WERI-Rb-1 (cell line): ENCODE results near the gene PIERCE2.
"Not testable (repeated sequence)": the region's sequence is repeated elsewhere in the genome, so short reads cannot be mapped to it uniquely, and the experiment has no call there.

ENCODE experiments used
- DNase-seq: peaks from one replicate; pipeline ENCODE4 v3.0.0-alpha.2; 2020
- H3K27ac ChIP-seq: fragments of 250-450 bp; sonication (Bioruptor Pico); 2 replicates; pipeline ENCODE4 v1.5.1; 2020; ENCODE audit warnings: mild to moderate bottlenecking, moderate library complexity
- H3K27me3 ChIP-seq: fragments of 250-450 bp; sonication (Bioruptor Pico); 2 replicates; pipeline ENCODE4 v1.5.1; 2021; ENCODE audit warnings: mild to moderate bottlenecking, low read depth, moderate library complexity; ENCODE audit not compliant: insufficient read depth, severe bottlenecking
- H3K36me3 ChIP-seq: fragments of 250-450 bp; sonication (Bioruptor Pico); 2 replicates; pipeline ENCODE4 v1.5.1; 2020; ENCODE audit warnings: mild to moderate bottlenecking, moderate library complexity
- H3K4me3 ChIP-seq: 2 replicates; pipeline ENCODE4 v1.5.1; 2011; ENCODE audit warnings: low read depth, mild to moderate bottlenecking, control low read depth, low read length
- H3K9me3 ChIP-seq: fragments of 250-450 bp; sonication (Bioruptor Pico); 2 replicates; pipeline ENCODE4 v1.5.1; 2021; ENCODE audit warnings: mild to moderate bottlenecking, moderate library complexity; ENCODE audit not compliant: severe bottlenecking
- CTCF ChIP-seq: IDR thresholded peaks from 2 replicates; pipeline ENCODE4 v1.5.1; 2011; ENCODE audit warnings: low read depth, mild to moderate bottlenecking, control low read depth, inconsistent platforms, low read length

Gene PIERCE2

GRCh38 chr15:55407498-55408011, 740 bp upstream of the PIERCE2 start:
- DNase-seq, result no peak
- Histone ChIP-seq H3K9me3 (no peaks in the 10 kb centered on the region), H3K36me3 (no peaks in the 10 kb centered on the region), H3K27ac (peak overlapping the region; percentile 80), H3K4me3 (peak overlapping the region; percentile 58), H3K27me3 (no peaks in the 10 kb centered on the region)
- no peak for TF ChIP-seq CTCF

GRCh38 chr15:55408976-55409375, 681 bp downstream of the PIERCE2 start:
- peak overlapping the region; percentile 82 for H3K27ac ChIP-seq
- not testable (repeated sequence) for H3K27me3 ChIP-seq
- DNase-seq, result peak; percentile 15

GRCh38 chr15:55417678-55418077, 9.4 kb downstream of the PIERCE2 start:
- not testable (repeated sequence) for H3K27ac ChIP-seq, H3K9me3 ChIP-seq, H3K4me3 ChIP-seq, H3K36me3 ChIP-seq, H3K27me3 ChIP-seq, DNase-seq

More at GRCh38 chr15:55408976-55409375, 681 bp downstream of the PIERCE2 start:
- H3K36me3 ChIP-seq, H3K9me3 ChIP-seq: not testable (repeated sequence)
- H3K4me3 ChIP-seq, result peak overlapping the region; percentile 58

- no peaks in the 10 kb centered on the region for H3K9me3 ChIP-seq
- no peak for DNase-seq
- no peaks in the 10 kb centered on the region for H3K36me3 ChIP-seq
- no peak for TF ChIP-seq CTCF
- H3K27ac ChIP-seq, result no peak overlapping the region
- H3K4me3 ChIP-seq, result no peak overlapping the region
- no peaks in the 10 kb centered on the region for H3K27me3 ChIP-seq
These were observed 12.0 kb downstream of the PIERCE2 start for GRCh38 chr15:55420171-55420866.

- Histone ChIP-seq H3K4me3 (no peak overlapping the region), H3K27me3 (no peaks in the 10 kb centered on the region), H3K36me3 (no peaks in the 10 kb centered on the region), H3K27ac (no peak overlapping the region), H3K9me3 (no peaks in the 10 kb centered on the region)
- DNase-seq, result no peak
- TF ChIP-seq CTCF, result no peak
These were observed 13.8 kb downstream of the PIERCE2 start for GRCh38 chr15:55422089-55422488.

GRCh38 chr15:55434989-55435825, 26.9 kb downstream of the PIERCE2 start:
- DNase-seq, result peak; percentile 22
- peak; percentile 55 for TF ChIP-seq CTCF
- Histone ChIP-seq H3K9me3 (no peaks in the 10 kb centered on the region), H3K36me3 (no peaks in the 10 kb centered on the region), H3K27ac (no peak overlapping the region), H3K27me3 (no peaks in the 10 kb centered on the region), H3K4me3 (no peak overlapping the region)

- not testable (repeated sequence) for H3K36me3 ChIP-seq, H3K27me3 ChIP-seq, H3K27ac ChIP-seq, H3K4me3 ChIP-seq, DNase-seq, H3K9me3 ChIP-seq
These were observed 34.8 kb downstream of the PIERCE2 start for GRCh38 chr15:55443141-55443540.

- DNase-seq, H3K9me3 ChIP-seq, H3K27ac ChIP-seq, H3K27me3 ChIP-seq, H3K4me3 ChIP-seq, H3K36me3 ChIP-seq: not testable (repeated sequence)
These were observed 37.6 kb downstream of the PIERCE2 start for GRCh38 chr15:55445936-55446335.

GRCh38 chr15:55446379-55447029, 38.2 kb downstream of the PIERCE2 start:
- not testable (repeated sequence) for H3K4me3 ChIP-seq, DNase-seq, H3K27ac ChIP-seq, H3K27me3 ChIP-seq, H3K9me3 ChIP-seq, H3K36me3 ChIP-seq

- H3K36me3 ChIP-seq, DNase-seq, H3K9me3 ChIP-seq, H3K27ac ChIP-seq, H3K4me3 ChIP-seq, H3K27me3 ChIP-seq: not testable (repeated sequence)
These were observed 38.7 kb downstream of the PIERCE2 start for GRCh38 chr15:55447030-55447394.
